T-cell (primary cell): Measurements from ENCODE around the gene CCL20. TPM values are rescaled to one million over a fixed set of nuclear protein-coding genes. Genes with fewer than 3 reads are reported as not detected.

Source experiments
- ATAC-seq, 4 experiments: fragments of 200-7000 bp in 3 of 4; fragments of 150-1000 bp in 1 of 4; cut with Tn5 transposase; replicated peaks in 1 of 4; 1 replicate in 3 of 4; 2 replicates in 1 of 4; pipeline ENCODE4 v1.10.0; 2021; ENCODE audit warnings: moderate library complexity in 3 of 4, mild to moderate bottlenecking in 2 of 4, moderate number of reproducible peaks in 1 of 4
- CTCF ChIA-PET, 2 donors: fragments of 300-600 bp; sonication (Branson Sonifier 250); formaldehyde crosslinking; loops; one replicate each; lab custom pipeline; 2022; ENCODE audit warnings: antibody characterized with exemption in 2 of 2; lab: Charles Lee
- POLR2A ChIA-PET, 2 donors: fragments of 300-600 bp; sonication (Branson Sonifier 250); formaldehyde crosslinking; loops; one replicate each; lab custom pipeline; 2022; ENCODE audit warnings: antibody characterized with exemption in 2 of 2; lab: Charles Lee
- DNase-seq, 35 experiments: peaks; one replicate each; pipeline versions ENCODE4 v3.0.0 to v3.0.0-alpha.2; 2013 to 2023
- H3K27ac ChIP-seq: one replicate; pipeline ENCODE4 v1.5.1; 2013; ENCODE audit warnings: low read length
- H3K27me3 ChIP-seq, 2 experiments: replicated peaks in 1 of 2; 1 replicate in 1 of 2; 2 replicates in 1 of 2; pipeline versions ENCODE4 v1.6.1 to v1.7.0; 2013; ENCODE audit warnings: low read length in 1 of 2, mixed read lengths in 1 of 2; ENCODE audit not compliant: control insufficient read depth in 2 of 2, insufficient read depth in 2 of 2; ENCODE audit errors: extremely low read depth in 1 of 2
- H3K36me3 ChIP-seq, 2 donors: 1 replicate in 1 of 2; 2 replicates in 1 of 2; pipeline versions ENCODE4 v1.6.1 to v1.7.0; 2013; ENCODE audit warnings: low read length in 1 of 2; ENCODE audit not compliant: control insufficient read depth in 2 of 2, insufficient read depth in 1 of 2; ENCODE audit errors: extremely low read depth in 1 of 2
- H3K4me1 ChIP-seq, 2 experiments: 1 replicate in 1 of 2; 2 replicates in 1 of 2; pipeline versions ENCODE4 v1.6.1 to v1.7.0; 2013; ENCODE audit warnings: low read length in 2 of 2, mixed read lengths in 1 of 2; ENCODE audit not compliant: insufficient read depth in 2 of 2, control insufficient read depth in 1 of 2; ENCODE audit errors: extremely low read depth in 1 of 2
- H3K4me3 ChIP-seq, 2 donors: 1 replicate in 1 of 2; 2 replicates in 1 of 2; pipeline versions ENCODE4 v1.5.1 to v1.7.0; 2013; ENCODE audit warnings: mild to moderate bottlenecking in 2 of 2, low read length in 1 of 2, moderate library complexity in 1 of 2; ENCODE audit not compliant: control insufficient read depth in 1 of 2; ENCODE audit errors: extremely low read depth in 1 of 2
- H3K9me3 ChIP-seq: 2 replicates; pipeline ENCODE4 v1.7.0; 2013
- H3K27ac Mint-ChIP-seq, 2 donors: one replicate each; pipeline ENCODE4 v1.8.0; 2020 to 2021; ENCODE audit warnings: mild to moderate bottlenecking in 2 of 2, mixed read lengths in 2 of 2
- H3K27me3 Mint-ChIP-seq, 2 donors: one replicate each; pipeline ENCODE4 v1.8.0; 2021 to 2022; ENCODE audit warnings: mixed read lengths in 2 of 2
- H3K36me3 Mint-ChIP-seq: one replicate; pipeline ENCODE4 v1.8.0; 2021; ENCODE audit warnings: mixed read lengths
- H3K4me1 Mint-ChIP-seq, 3 donors: one replicate each; pipeline ENCODE4 v1.8.0; 2020 to 2022; ENCODE audit warnings: mixed read lengths in 3 of 3, mild to moderate bottlenecking in 1 of 3
- H3K4me3 Mint-ChIP-seq, 3 donors: one replicate each; pipeline ENCODE4 v1.8.0; 2020 to 2022; ENCODE audit warnings: mild to moderate bottlenecking in 3 of 3, mixed read lengths in 3 of 3, moderate library complexity in 3 of 3
- H3K9me3 Mint-ChIP-seq, 3 donors: one replicate each; pipeline ENCODE4 v1.8.0; 2020 to 2022; ENCODE audit warnings: mixed read lengths in 3 of 3
- WGBS: methylation state at CpG from one replicate; pipeline ENCODE4 v1.1.5; 2013; ENCODE audit warnings: missing lambda C conversion rate; ENCODE audit not compliant: insufficient coverage; 5-methylcytosine and 5-hydroxymethylcytosine counted together
- total RNA-seq, 35 experiments: library from RNA in 6 of 35; stranded (reverse) in 6 of 35; fragments of 120-200 nt in 1 of 35; gene quantifications; one replicate each; pipeline versions ENCODE4 v1.2.1 to v1.2.4 and lab custom pipeline; 2013 to 2026

CCL20 gene
- total RNA-seq, 5 donors from 2014 or later (not counting 1 experiment from before 2014, with no cell fraction given): 1.8 to 3.0 (median 1.9) TPM; not detected in 2

GRCh38 chr2:227853204-227853629, 39.6 kb downstream of the CCL20 start:
- Histone ChIP-seq H3K27me3 (no peaks in the 10 kb centered on the region), H3K36me3 (no peaks in the 10 kb centered on the region), H3K4me3 (no peak overlapping the region), H3K27ac (no peak overlapping the region), H3K4me1 (peaks cover 0 to 3% of the 10 kb centered on the region in 2 experiments), H3K9me3 (no peaks in the 10 kb centered on the region)
- Mint-ChIP-seq H3K9me3 (no peaks in the 10 kb centered on the region), H3K36me3 (no peaks in the 10 kb centered on the region), H3K27me3 (peaks cover 0 to 14% of the 10 kb centered on the region in 2 donors), H3K4me1 (peaks cover 0 to 11% (median 7%) of the 10 kb centered on the region in 3 donors), H3K4me3 (no peak overlapping the region), H3K27ac (no peak overlapping the region)
- no peak for ATAC-seq
- ChIA-PET POLR2A (no interaction called here), CTCF (no interaction called here)
- no peak for DNase-seq
- 80% methylated on average over 3 of the region's 4 CpGs for WGBS

GRCh38 chr2:227853765-227854271, 40.2 kb downstream of the CCL20 start:
- Histone ChIP-seq H3K27ac (no peak overlapping the region), H3K9me3 (no peaks in the 10 kb centered on the region), H3K4me1 (peaks cover 0 to 3% of the 10 kb centered on the region in 2 experiments), H3K27me3 (no peaks in the 10 kb centered on the region), H3K36me3 (no peaks in the 10 kb centered on the region), H3K4me3 (no peak overlapping the region)
- H3K9me3 Mint-ChIP-seq: no peaks in the 10 kb centered on the region
- ChIA-PET CTCF (no interaction called here), POLR2A (no interaction called here)
- peaks cover 0 to 7% (median 6%) of the 10 kb centered on the region in 3 donors for H3K4me1 Mint-ChIP-seq
- no peak overlapping the region for H3K4me3 Mint-ChIP-seq
- H3K27ac Mint-ChIP-seq: no peak overlapping the region
- H3K27me3 Mint-ChIP-seq: peaks cover 0 to 14% of the 10 kb centered on the region in 2 donors
- 91% methylated on average over 5 of the region's 6 CpGs for WGBS
- H3K36me3 Mint-ChIP-seq: no peaks in the 10 kb centered on the region
- no peak for DNase-seq
- ATAC-seq: no peak

- H3K36me3 Mint-ChIP-seq: no peaks in the 10 kb centered on the region
- H3K9me3 Mint-ChIP-seq: no peaks in the 10 kb centered on the region
Measured at GRCh38 chr2:227855440-227855839, 41.8 kb downstream of the CCL20 start.

GRCh38 chr2:227856697-227857096, 43.1 kb downstream of the CCL20 start:
- Mint-ChIP-seq H3K9me3 (no peaks in the 10 kb centered on the region), H3K27ac (no peak overlapping the region), H3K4me3 (no peak overlapping the region), H3K27me3 (peaks cover 0 to 14% of the 10 kb centered on the region in 2 donors), H3K4me1 (no peaks in the 10 kb centered on the region), H3K36me3 (no peaks in the 10 kb centered on the region)
- POLR2A ChIA-PET: interaction anchor here in 1 of 2 donors (0.5 kb wide), 1 partner anchor 1128 kb away, joined by 3 read pairs; no protein-coding TSS in a partner anchor
- Histone ChIP-seq H3K9me3 (no peaks in the 10 kb centered on the region), H3K27me3 (peaks cover 0 to 2% of the 10 kb centered on the region in 2 experiments), H3K36me3 (no peaks in the 10 kb centered on the region), H3K4me1 (no peaks in the 10 kb centered on the region), H3K4me3 (no peak overlapping the region), H3K27ac (no peak overlapping the region)
- CTCF ChIA-PET: no interaction called here
- DNase-seq (no peak), ATAC-seq (no peak)
- WGBS: no CpG with 5 or more reads among the region's 2 CpGs

More at GRCh38 chr2:227855440-227855839, 41.8 kb downstream of the CCL20 start:
- no peaks in the 10 kb centered on the region for H3K36me3 ChIP-seq
- no peaks in the 10 kb centered on the region for H3K4me1 ChIP-seq
- H3K9me3 ChIP-seq: no peaks in the 10 kb centered on the region
- ChIA-PET POLR2A (no interaction called here), CTCF (no interaction called here)
- H3K27ac ChIP-seq: no peak overlapping the region
- H3K4me3 Mint-ChIP-seq: no peak overlapping the region
- H3K4me3 ChIP-seq: no peak overlapping the region
- DNase-seq (no peak), ATAC-seq (no peak)
- H3K27me3 ChIP-seq: peaks cover 0 to 2% of the 10 kb centered on the region in 2 experiments
- no peak overlapping the region for H3K27ac Mint-ChIP-seq
- no peaks in the 10 kb centered on the region for H3K4me1 Mint-ChIP-seq
- peaks cover 0 to 14% of the 10 kb centered on the region in 2 donors for H3K27me3 Mint-ChIP-seq
- no CpG with 5 or more reads among the region's 3 CpGs for WGBS

GRCh38 chr2:227860221-227860641, 46.6 kb downstream of the CCL20 start:
- no peak for ATAC-seq
- H3K4me3 Mint-ChIP-seq: no peak overlapping the region

GRCh38 chr2:227861011-227861410, 47.4 kb downstream of the CCL20 start:
- no peaks in the 10 kb centered on the region for H3K36me3 ChIP-seq
- Mint-ChIP-seq H3K27ac (no peak overlapping the region), H3K36me3 (no peaks in the 10 kb centered on the region), H3K4me1 (no peaks in the 10 kb centered on the region), H3K9me3 (no peaks in the 10 kb centered on the region), H3K4me3 (no peak overlapping the region), H3K27me3 (peaks cover 0 to 1% of the 10 kb centered on the region in 2 donors)
- H3K4me3 ChIP-seq: no peak overlapping the region
- H3K27ac ChIP-seq: no peak overlapping the region
- CTCF ChIA-PET: interaction anchor here (0.6 to 1.4 kb wide), 2 partner anchors 78 to 1904 kb away, joined by 3 read pairs; no protein-coding TSS in a partner anchor
- POLR2A ChIA-PET: no interaction called here
- H3K27me3 ChIP-seq: peaks cover 0 to 2% of the 10 kb centered on the region in 2 experiments
- 92% methylated on average over 2 of the region's 2 CpGs for WGBS
- ATAC-seq: no peak
- DNase-seq: no peak
- no peaks in the 10 kb centered on the region for H3K4me1 ChIP-seq
- no peaks in the 10 kb centered on the region for H3K9me3 ChIP-seq

More at GRCh38 chr2:227860221-227860641, 46.6 kb downstream of the CCL20 start:
- ChIA-PET POLR2A (no interaction called here), CTCF (interaction anchor here in 1 of 2 donors (0.5 to 1.4 kb wide), 2 partner anchors 77 to 120 kb away, joined by 3 read pairs; no protein-coding TSS in a partner anchor)
- H3K9me3 Mint-ChIP-seq: no peaks in the 10 kb centered on the region
- H3K4me1 Mint-ChIP-seq: no peaks in the 10 kb centered on the region
- no peaks in the 10 kb centered on the region for H3K4me1 ChIP-seq
- H3K27ac Mint-ChIP-seq: no peak overlapping the region
- no peak for DNase-seq
- H3K27ac ChIP-seq: no peak overlapping the region
- H3K36me3 Mint-ChIP-seq: no peaks in the 10 kb centered on the region
- H3K27me3 ChIP-seq: peaks cover 0 to 2% of the 10 kb centered on the region in 2 experiments
- no peak overlapping the region for H3K4me3 ChIP-seq
- no peaks in the 10 kb centered on the region for H3K36me3 ChIP-seq
- WGBS: 80% methylated on average over 6 of the region's 6 CpGs
- no peaks in the 10 kb centered on the region for H3K9me3 ChIP-seq
- H3K27me3 Mint-ChIP-seq: peaks cover 0 to 4% of the 10 kb centered on the region in 2 donors
